DOHH2 (cell line): Measurements from ENCODE around the gene SNX24.

Source experiments
- H3F3A ChIP-seq: fragments of 200-600 bp; sonication (generic), shearing (Covaris generic); 2 replicates; pipeline ENCODE4 v1.6.0; 2016; ENCODE audit warnings: antibody characterized with exemption, mild to moderate bottlenecking; ENCODE audit not compliant: control insufficient read depth, insufficient read depth
- H3K27ac ChIP-seq: fragments of 200-600 bp; sonication (generic); 2 replicates; pipeline ENCODE4 v1.5.1; 2014; ENCODE audit warnings: low read depth, mild to moderate bottlenecking, low read length, moderate library complexity
- H3K27me3 ChIP-seq: fragments of 200-600 bp; sonication (generic); 2 replicates; pipeline ENCODE4 v1.6.1; 2014; ENCODE audit warnings: mild to moderate bottlenecking, low read length, mixed read lengths; ENCODE audit not compliant: control insufficient read depth
- H3K36me3 ChIP-seq: fragments of 200-600 bp; sonication (generic); 2 replicates; pipeline ENCODE4 v1.6.1; 2014; ENCODE audit warnings: mild to moderate bottlenecking, low read length, moderate library complexity, mixed read lengths; ENCODE audit not compliant: control insufficient read depth
- H3K4me1 ChIP-seq: fragments of 200-600 bp; sonication (generic); 2 replicates; pipeline ENCODE4 v1.6.1; 2014; ENCODE audit warnings: mild to moderate bottlenecking, low read length, mixed read lengths; ENCODE audit not compliant: control insufficient read depth
- H3K4me2 ChIP-seq: fragments of 200-600 bp; sonication (generic); 2 replicates; pipeline ENCODE4 v1.6.0; 2014; ENCODE audit warnings: mild to moderate bottlenecking, low read length, moderate library complexity
- H3K4me3 ChIP-seq: fragments of 200-600 bp; sonication (generic); 2 replicates; pipeline ENCODE4 v1.5.1; 2014; ENCODE audit warnings: mild to moderate bottlenecking, low read length, mixed read lengths
- H3K79me2 ChIP-seq: fragments of 200-600 bp; sonication (generic); 2 replicates; pipeline ENCODE4 v1.6.1; 2014; ENCODE audit warnings: mild to moderate bottlenecking, low read length, mixed read lengths; ENCODE audit not compliant: control insufficient read depth
- H3K9me2 ChIP-seq: fragments of 200-600 bp; sonication (generic); replicated peaks from 2 replicates; pipeline ENCODE4 v1.6.1; 2014; ENCODE audit warnings: mild to moderate bottlenecking, low read length, mixed read lengths; ENCODE audit not compliant: control insufficient read depth
- H3K9me3 ChIP-seq: fragments of 200-600 bp; sonication (generic); 2 replicates; pipeline ENCODE4 v1.6.1; 2014; ENCODE audit warnings: antibody characterized with exemption, low read length, mixed read lengths; ENCODE audit not compliant: control insufficient read depth, insufficient read depth
- H4K20me1 ChIP-seq: fragments of 200-600 bp; sonication (generic); 2 replicates; pipeline ENCODE4 v1.6.0; 2014; ENCODE audit warnings: low read depth, mild to moderate bottlenecking, antibody characterized with exemption, low read length, moderate library complexity; ENCODE audit not compliant: control insufficient read depth, insufficient read depth
- EZH2phosphoT487 ChIP-seq: fragments of 200-600 bp; sonication (generic); IDR thresholded peaks from 2 replicates; pipeline ENCODE4 v1.6.1; 2017; ENCODE audit warnings: borderline replicate concordance, mild to moderate bottlenecking, antibody characterized with exemption, low read length, moderate library complexity, mixed read lengths
- TF ChIP-seq, protein P1 (sequence below): fragments of 200-600 bp; sonication (generic); IDR thresholded peaks from one replicate; pipeline ENCODE4 v1.5.1; 2014; ENCODE audit warnings: antibody characterized with exemption, mild to moderate bottlenecking, low read depth, low read length; ENCODE audit not compliant: poor library complexity, severe bottlenecking

Gene SNX24

DNA sequence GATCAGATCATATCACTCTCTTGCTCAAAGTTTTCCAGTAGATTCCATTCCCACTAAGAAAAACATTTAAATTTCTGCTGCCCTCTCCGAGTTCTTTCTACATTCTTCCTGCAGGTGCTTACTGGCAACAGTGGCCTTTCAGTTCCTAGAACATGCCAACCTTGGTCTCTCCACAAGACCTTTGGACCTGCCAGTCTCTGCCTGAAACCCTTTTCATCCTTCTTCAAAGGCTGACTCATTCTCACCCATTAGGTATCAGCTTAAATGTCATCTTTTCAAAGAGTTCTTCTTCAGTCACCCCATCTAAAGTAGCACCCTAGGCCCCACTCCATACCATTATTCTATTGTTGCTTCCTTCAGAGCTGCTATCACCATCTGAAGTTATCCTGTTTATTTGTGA lies 169.3 kb downstream of the SNX24 start:
- no peaks in the 10 kb centered on the region for H4K20me1 ChIP-seq
- H3F3A ChIP-seq = no peaks in the 10 kb centered on the region
- no peaks in the 10 kb centered on the region for H3K79me2 ChIP-seq
- no peaks in the 10 kb centered on the region for H3K4me1 ChIP-seq
- no peaks in the 10 kb centered on the region for H3K9me2 ChIP-seq
- no peak overlapping the region for H3K4me2 ChIP-seq
- no peaks in the 10 kb centered on the region for H3K36me3 ChIP-seq
- TF ChIP-seq, protein P1, sequence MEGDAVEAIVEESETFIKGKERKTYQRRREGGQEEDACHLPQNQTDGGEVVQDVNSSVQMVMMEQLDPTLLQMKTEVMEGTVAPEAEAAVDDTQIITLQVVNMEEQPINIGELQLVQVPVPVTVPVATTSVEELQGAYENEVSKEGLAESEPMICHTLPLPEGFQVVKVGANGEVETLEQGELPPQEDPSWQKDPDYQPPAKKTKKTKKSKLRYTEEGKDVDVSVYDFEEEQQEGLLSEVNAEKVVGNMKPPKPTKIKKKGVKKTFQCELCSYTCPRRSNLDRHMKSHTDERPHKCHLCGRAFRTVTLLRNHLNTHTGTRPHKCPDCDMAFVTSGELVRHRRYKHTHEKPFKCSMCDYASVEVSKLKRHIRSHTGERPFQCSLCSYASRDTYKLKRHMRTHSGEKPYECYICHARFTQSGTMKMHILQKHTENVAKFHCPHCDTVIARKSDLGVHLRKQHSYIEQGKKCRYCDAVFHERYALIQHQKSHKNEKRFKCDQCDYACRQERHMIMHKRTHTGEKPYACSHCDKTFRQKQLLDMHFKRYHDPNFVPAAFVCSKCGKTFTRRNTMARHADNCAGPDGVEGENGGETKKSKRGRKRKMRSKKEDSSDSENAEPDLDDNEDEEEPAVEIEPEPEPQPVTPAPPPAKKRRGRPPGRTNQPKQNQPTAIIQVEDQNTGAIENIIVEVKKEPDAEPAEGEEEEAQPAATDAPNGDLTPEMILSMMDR = no peak
- TF ChIP-seq EZH2phosphoT487 = no peak
- H3K9me3 ChIP-seq = no peaks in the 10 kb centered on the region
- no peak overlapping the region for H3K27ac ChIP-seq
- no peak overlapping the region for H3K4me3 ChIP-seq
- H3K27me3 ChIP-seq = no peaks in the 10 kb centered on the region

DNA sequence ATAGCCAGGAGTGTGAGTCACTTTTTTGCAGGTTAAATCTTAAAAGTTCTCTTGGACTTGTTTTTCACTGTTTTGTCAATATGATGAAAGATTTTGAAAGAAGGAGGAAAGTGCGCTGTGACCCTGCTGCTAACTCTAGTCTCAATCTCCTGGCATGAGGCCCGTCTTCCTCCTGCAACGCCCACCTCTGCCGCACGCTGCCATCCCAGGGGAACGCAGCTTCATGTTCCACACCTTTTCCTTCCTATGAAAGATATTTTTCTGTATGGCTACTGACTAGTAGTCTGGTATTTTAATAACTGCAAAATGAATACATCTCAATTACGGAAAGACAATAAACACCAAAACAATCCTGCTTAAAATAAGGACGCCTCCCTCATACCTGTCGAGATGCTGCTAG lies 182.8 kb downstream of the SNX24 start:
- Histone ChIP-seq H3K79me2 (no peaks in the 10 kb centered on the region), H4K20me1 (no peaks in the 10 kb centered on the region), H3K9me3 (no peaks in the 10 kb centered on the region), H3F3A (no peaks in the 10 kb centered on the region), H3K4me2 (no peak overlapping the region), H3K9me2 (no peaks in the 10 kb centered on the region; the same call in 1 of the 2 replicates), H3K4me1 (no peaks in the 10 kb centered on the region), H3K36me3 (no peaks in the 10 kb centered on the region), H3K27me3 (no peaks in the 10 kb centered on the region), H3K4me3 (no peak overlapping the region), H3K27ac (no peak overlapping the region)
- TF ChIP-seq, protein P1 = no peak
- no peak for TF ChIP-seq EZH2phosphoT487

DNA sequence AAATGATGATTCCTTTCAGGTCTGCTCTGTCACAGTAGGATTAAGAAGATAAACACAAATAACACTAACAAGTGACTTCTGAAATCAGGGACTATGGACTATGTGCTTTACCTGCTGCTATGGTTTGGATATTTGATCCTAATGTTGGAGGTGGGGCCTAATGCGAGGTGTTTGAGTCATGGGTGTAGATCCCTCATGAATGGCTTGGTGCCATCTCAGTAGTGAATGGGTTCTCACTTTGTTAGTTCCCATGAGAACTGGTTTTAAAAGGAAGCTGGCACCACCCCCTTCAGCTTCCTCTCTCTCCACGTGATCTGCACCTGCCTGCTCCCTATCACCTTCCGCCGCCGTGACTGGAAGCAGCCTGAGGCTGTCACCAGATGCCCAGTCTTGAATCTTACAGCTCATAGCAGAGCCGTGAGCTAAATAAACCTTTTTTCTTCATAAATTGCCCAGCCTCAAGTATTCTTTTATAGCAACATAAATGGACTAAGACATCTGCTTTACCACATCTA lies 187.8 kb downstream of the SNX24 start:
- H3K36me3 ChIP-seq = no peaks in the 10 kb centered on the region
- peaks cover 19% of the 10 kb centered on the region for H3K27me3 ChIP-seq
- TF ChIP-seq EZH2phosphoT487 = no peak
- TF ChIP-seq, protein P1 = no peak
- no peak overlapping the region for H3K4me2 ChIP-seq
- H3K79me2 ChIP-seq = no peaks in the 10 kb centered on the region
- 0 out of 2 replicates have a peak, but pooled peaks cover 4% of the 10 kb centered on the region for H3K9me3 ChIP-seq
- no peaks in the 10 kb centered on the region for H4K20me1 ChIP-seq
- H3K27ac ChIP-seq = no peak overlapping the region
- H3K9me2 ChIP-seq = no peaks in the 10 kb centered on the region
- H3K4me1 ChIP-seq = no peaks in the 10 kb centered on the region
- H3F3A ChIP-seq = no peaks in the 10 kb centered on the region
- no peak overlapping the region for H3K4me3 ChIP-seq
